Measurements from ENCODE around the gene CCDC85C.

Gene CCDC85C

DNA sequence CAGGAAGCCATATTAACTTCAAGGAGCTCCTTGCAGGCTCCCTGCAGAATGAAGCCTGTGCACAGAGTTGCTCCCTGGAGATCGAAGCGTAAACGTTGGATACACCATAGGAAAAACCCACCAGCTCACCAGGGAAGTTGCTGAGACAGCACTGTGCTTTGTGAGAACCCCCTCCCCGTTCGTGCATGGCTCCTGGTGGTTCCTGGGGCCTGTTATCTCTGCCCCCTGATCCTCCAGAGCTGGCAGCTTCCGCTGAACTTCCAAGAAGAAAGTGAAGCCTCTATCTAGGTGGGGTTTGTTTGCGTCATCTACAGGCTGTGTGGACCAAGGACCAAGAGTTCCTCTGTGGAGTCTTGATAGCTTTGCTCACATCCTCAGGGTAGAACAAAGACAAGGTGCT, 2.4 kb upstream of the CCDC85C start:
- Histone ChIP-seq H3K36me3 (no peaks in the 10 kb centered on the region), H3K9me3 (no peaks in the 10 kb centered on the region), H3K27ac (no peak overlapping the region), H3K27me3 (peaks cover 77% of the 10 kb centered on the region), H3K4me3 (ENCODE audit: low read depth in 1 of 2, low read length in 1 of 2) (no peak overlapping the region), H3K4me1 (ENCODE audit: control insufficient read depth in 1 of 2, insufficient read depth in 1 of 2, low read depth in 1 of 2, low read length in 1 of 2) (peaks cover 0 to 11% of the 10 kb centered on the region in 2 experiments)
- TF ChIP-seq, protein P1, sequence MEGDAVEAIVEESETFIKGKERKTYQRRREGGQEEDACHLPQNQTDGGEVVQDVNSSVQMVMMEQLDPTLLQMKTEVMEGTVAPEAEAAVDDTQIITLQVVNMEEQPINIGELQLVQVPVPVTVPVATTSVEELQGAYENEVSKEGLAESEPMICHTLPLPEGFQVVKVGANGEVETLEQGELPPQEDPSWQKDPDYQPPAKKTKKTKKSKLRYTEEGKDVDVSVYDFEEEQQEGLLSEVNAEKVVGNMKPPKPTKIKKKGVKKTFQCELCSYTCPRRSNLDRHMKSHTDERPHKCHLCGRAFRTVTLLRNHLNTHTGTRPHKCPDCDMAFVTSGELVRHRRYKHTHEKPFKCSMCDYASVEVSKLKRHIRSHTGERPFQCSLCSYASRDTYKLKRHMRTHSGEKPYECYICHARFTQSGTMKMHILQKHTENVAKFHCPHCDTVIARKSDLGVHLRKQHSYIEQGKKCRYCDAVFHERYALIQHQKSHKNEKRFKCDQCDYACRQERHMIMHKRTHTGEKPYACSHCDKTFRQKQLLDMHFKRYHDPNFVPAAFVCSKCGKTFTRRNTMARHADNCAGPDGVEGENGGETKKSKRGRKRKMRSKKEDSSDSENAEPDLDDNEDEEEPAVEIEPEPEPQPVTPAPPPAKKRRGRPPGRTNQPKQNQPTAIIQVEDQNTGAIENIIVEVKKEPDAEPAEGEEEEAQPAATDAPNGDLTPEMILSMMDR (IDR thresholded peaks at IDR 0.05) = no peak

DNA sequence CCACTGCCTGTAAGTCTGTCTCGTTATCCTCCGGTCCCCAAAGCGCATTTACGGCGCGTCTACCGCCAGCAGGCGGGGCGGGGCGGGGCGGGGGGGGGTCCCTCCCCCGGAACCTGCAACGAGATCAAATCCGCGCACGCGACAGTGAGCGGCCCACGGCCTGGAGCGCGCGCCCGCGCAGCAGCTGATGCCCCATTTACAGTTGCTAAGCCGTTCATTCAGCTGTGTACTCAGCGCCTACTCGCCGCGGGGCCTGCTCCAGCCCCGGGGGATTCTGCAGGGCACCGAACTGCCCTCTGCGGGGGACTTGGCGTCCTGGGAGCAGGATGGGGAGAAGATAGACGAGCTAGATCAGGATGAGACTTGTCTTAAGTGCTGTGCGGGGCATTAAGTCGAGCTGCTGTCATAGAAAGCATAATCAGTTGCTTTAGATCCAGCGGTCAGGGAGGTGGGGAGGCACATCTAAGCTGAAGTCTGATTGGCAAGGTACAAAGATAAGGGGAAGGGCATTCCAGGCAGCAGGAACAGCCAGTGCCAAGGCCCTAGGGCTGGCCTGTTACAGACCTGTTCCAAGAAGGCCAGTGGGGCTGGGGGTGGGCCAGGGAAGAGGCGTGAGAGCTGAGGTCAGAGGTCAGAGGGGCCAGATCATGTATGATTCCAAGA, 1.4 kb upstream of the CCDC85C start:
- peaks cover 87% of the 10 kb centered on the region for H3K27me3 ChIP-seq
- H3K36me3 ChIP-seq = no peaks in the 10 kb centered on the region
- TF ChIP-seq, protein P1 (IDR thresholded peaks at IDR 0.05) = no peak
- no peak overlapping the region for H3K27ac ChIP-seq
- no peaks in the 10 kb centered on the region for H3K9me3 ChIP-seq
- peaks cover 0 to 11% of the 10 kb centered on the region in 2 experiments for H3K4me1 ChIP-seq (ENCODE audit: control insufficient read depth in 1 of 2, insufficient read depth in 1 of 2, low read depth in 1 of 2, low read length in 1 of 2)
- peak overlapping the region in 1 of 2 experiments; percentile 30 for H3K4me3 ChIP-seq (ENCODE audit: low read depth in 1 of 2, low read length in 1 of 2)

DNA sequence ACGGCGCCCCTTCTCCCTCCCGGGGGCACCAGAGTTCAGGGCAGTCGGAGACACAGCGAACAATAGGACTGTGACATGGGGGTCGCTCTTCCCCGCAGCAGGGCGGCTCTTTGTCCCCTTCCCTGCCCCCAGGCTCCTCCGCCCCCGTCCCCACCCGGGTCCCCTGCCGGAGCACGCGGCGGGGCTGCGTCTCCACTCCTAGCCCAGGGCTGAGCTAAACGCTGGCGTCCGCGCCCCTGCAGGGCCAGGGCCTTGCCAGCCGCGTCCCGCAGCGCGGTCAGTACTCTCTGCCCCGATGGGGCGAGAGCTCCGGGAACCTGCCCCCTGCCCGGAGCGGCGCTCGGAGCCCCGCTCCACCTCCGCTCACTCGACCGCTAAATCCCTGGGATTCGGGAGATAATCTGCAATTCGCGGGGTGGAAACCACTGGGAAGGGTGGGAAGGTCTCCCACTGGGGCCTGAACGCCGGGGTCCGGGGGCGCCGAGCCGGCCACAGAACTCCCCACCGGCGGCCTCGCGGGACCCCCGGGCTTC, 825 bp upstream of the CCDC85C start:
- H3K9me3 ChIP-seq = no peaks in the 10 kb centered on the region
- H3K27me3 ChIP-seq = peaks cover 93% of the 10 kb centered on the region
- H3K36me3 ChIP-seq = no peaks in the 10 kb centered on the region
- peaks cover 0 to 11% of the 10 kb centered on the region in 2 experiments for H3K4me1 ChIP-seq (ENCODE audit: control insufficient read depth in 1 of 2, insufficient read depth in 1 of 2, low read depth in 1 of 2, low read length in 1 of 2)
- no peak overlapping the region for H3K27ac ChIP-seq
- TF ChIP-seq, protein P1 (IDR thresholded peaks at IDR 0.05) = no peak
- H3K4me3 ChIP-seq (ENCODE audit: low read depth in 1 of 2, low read length in 1 of 2) = peak overlapping the region in 1 of 2 experiments; percentile 30

DNA sequence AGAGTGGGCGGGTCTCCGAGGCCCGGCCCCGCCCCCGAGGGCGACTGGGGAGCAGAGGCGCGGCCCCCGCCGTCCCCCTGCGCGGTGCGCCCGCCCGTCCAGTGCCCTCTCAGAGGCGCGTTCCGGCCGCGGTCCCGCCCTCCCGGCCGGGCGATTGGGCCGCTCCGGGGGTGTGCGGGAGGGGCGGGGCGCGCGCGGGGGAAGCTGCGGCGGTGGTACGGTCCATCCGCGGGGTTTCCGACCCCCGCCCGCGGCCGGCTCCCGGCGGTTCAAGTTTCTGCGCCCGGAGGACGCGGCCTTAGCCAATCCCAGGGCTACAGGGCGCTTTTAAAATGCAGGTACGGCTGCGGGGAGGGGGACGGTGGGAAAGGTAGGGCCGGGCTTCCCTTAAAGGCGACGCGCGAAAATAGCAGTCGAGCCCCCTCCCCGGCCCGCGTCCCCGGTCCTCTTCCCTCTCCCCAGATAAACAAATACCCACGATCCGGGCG, 315 bp upstream of the CCDC85C start:
- Histone ChIP-seq H3K27me3 (peaks cover 98% of the 10 kb centered on the region), H3K36me3 (no peaks in the 10 kb centered on the region), H3K4me3 (ENCODE audit: low read depth in 1 of 2, low read length in 1 of 2) (peak overlapping the region in 1 of 2 experiments; percentile 30), H3K9me3 (no peaks in the 10 kb centered on the region), H3K4me1 (ENCODE audit: control insufficient read depth in 1 of 2, insufficient read depth in 1 of 2, low read depth in 1 of 2, low read length in 1 of 2) (peaks cover 0 to 11% of the 10 kb centered on the region in 2 experiments), H3K27ac (no peak overlapping the region)
- TF ChIP-seq, protein P1 (IDR thresholded peaks at IDR 0.05) = no peak

- H3K36me3 ChIP-seq = no peaks in the 10 kb centered on the region
Measured at GRCh38 chr14:99602788-99603415, 1.1 kb downstream of the CCDC85C start.

More at GRCh38 chr14:99602788-99603415, 1.1 kb downstream of the CCDC85C start:
- no peak overlapping the region for H3K27ac ChIP-seq
- H3K4me3 ChIP-seq (ENCODE audit: low read depth in 1 of 2, low read length in 1 of 2) = no peak overlapping the region
- TF ChIP-seq, protein P1 (IDR thresholded peaks at IDR 0.05) = no peak
- no peaks in the 10 kb centered on the region for H3K9me3 ChIP-seq
- peaks cover 95% of the 10 kb centered on the region for H3K27me3 ChIP-seq
- peaks cover 0 to 11% of the 10 kb centered on the region in 2 experiments for H3K4me1 ChIP-seq (ENCODE audit: control insufficient read depth in 1 of 2, insufficient read depth in 1 of 2, low read depth in 1 of 2, low read length in 1 of 2)

Data from neutrophil (primary cell).